Rectal smooth muscle tissue (tissue), 1 donor: ENCODE results near the gene MAP3K4.

ENCODE experiments used
- H3K27ac ChIP-seq: one replicate; pipeline ENCODE4 v1.7.0; 2013; ENCODE audit warnings: low read depth, low read length, inconsistent platforms
- H3K27me3 ChIP-seq: one replicate; pipeline ENCODE4 v1.7.0; 2013; ENCODE audit warnings: low read length; ENCODE audit not compliant: control insufficient read depth, insufficient read depth
- H3K36me3 ChIP-seq: one replicate; pipeline ENCODE4 v1.7.0; 2013; ENCODE audit warnings: low read length; ENCODE audit not compliant: control insufficient read depth, insufficient read depth
- H3K4me1 ChIP-seq: one replicate; pipeline ENCODE4 v1.7.0; 2013; ENCODE audit warnings: low read length; ENCODE audit not compliant: control insufficient read depth, insufficient read depth
- H3K4me3 ChIP-seq: one replicate; pipeline ENCODE4 v1.7.0; 2013; ENCODE audit warnings: low read length
- H3K9ac ChIP-seq: one replicate; pipeline ENCODE4 v1.7.0; 2013; ENCODE audit warnings: low read length

MAP3K4 gene

GRCh38 chr6:161140554-161140875 lies 148.9 kb downstream of the MAP3K4 start:
- H3K27me3 ChIP-seq: no peaks in the 10 kb centered on the region
- H3K36me3 ChIP-seq: no peaks in the 10 kb centered on the region
- no peak overlapping the region for H3K9ac ChIP-seq
- H3K4me1 ChIP-seq: no peaks in the 10 kb centered on the region
- no peak overlapping the region for H3K4me3 ChIP-seq
- H3K27ac ChIP-seq: no peak overlapping the region

DNA sequence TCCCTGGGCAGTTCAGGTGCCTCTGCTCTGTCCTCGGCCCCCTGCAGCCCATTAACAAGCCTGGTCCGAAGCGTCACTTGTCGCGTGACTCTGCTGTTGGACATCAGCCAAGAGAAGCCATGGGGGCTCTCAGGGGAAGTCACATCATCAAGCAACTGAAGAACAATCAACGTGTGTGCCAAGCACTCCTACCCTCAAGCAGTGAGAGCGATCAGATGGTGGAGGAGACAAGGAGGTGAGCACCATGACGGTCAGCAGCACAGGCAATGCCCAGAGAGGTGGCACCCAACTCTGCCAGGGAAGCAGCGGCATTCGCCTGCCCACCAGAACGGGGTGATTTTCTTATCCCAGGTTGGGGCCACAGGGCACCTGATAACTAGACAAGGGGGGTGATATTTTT lies 149.6 kb downstream of the MAP3K4 start:
- H3K4me3 ChIP-seq: no peak overlapping the region
- H3K36me3 ChIP-seq: no peaks in the 10 kb centered on the region
- no peak overlapping the region for H3K9ac ChIP-seq
- H3K4me1 ChIP-seq: no peaks in the 10 kb centered on the region
- no peaks in the 10 kb centered on the region for H3K27me3 ChIP-seq
- H3K27ac ChIP-seq: no peak overlapping the region

GRCh38 chr6:161142957-161143296 lies 151.4 kb downstream of the MAP3K4 start:
- H3K27ac ChIP-seq: no peak overlapping the region
- H3K27me3 ChIP-seq: no peaks in the 10 kb centered on the region
- H3K9ac ChIP-seq: no peak overlapping the region
- no peak overlapping the region for H3K4me3 ChIP-seq
- no peaks in the 10 kb centered on the region for H3K36me3 ChIP-seq
- H3K4me1 ChIP-seq: no peaks in the 10 kb centered on the region

- no peaks in the 10 kb centered on the region for H3K27me3 ChIP-seq
- H3K9ac ChIP-seq: no peak overlapping the region
- H3K4me1 ChIP-seq: no peaks in the 10 kb centered on the region
- H3K36me3 ChIP-seq: no peaks in the 10 kb centered on the region
- H3K27ac ChIP-seq: no peak overlapping the region
- H3K4me3 ChIP-seq: no peak overlapping the region
Observed at GRCh38 chr6:161143663-161144430, 152.3 kb downstream of the MAP3K4 start.

GRCh38 chr6:161150136-161150535 lies 158.6 kb downstream of the MAP3K4 start:
- H3K36me3 ChIP-seq: peaks cover 2% of the 10 kb centered on the region
- H3K4me1 ChIP-seq: no peaks in the 10 kb centered on the region
- no peak overlapping the region for H3K9ac ChIP-seq
- H3K27me3 ChIP-seq: no peaks in the 10 kb centered on the region
- no peak overlapping the region for H3K4me3 ChIP-seq
- no peak overlapping the region for H3K27ac ChIP-seq

DNA sequence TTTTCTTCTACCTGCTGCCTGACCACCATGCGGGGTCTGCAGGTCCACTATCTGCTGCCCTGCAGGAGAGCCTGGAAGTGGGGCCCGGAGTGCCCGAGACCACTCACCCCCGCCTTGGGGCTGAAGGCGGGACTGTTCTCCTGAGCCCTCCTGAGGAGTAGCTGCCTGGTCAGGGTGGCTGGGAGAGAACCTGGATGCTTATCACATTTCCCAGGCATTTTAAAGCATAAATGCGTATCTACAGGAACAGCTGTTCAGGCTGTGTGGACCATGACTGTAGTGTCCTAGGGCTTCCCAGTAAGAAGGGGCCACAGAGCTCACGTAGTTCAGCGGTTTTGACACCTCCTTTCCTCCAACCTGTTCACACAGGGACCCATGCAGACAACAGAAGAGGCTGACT lies 159.0 kb downstream of the MAP3K4 start:
- Histone ChIP-seq H3K4me3 (no peak overlapping the region), H3K27me3 (no peaks in the 10 kb centered on the region), H3K36me3 (peaks cover 2% of the 10 kb centered on the region), H3K27ac (no peak overlapping the region), H3K9ac (no peak overlapping the region), H3K4me1 (no peaks in the 10 kb centered on the region)

GRCh38 chr6:161151059-161151645 lies 159.6 kb downstream of the MAP3K4 start:
- no peaks in the 10 kb centered on the region for H3K27me3 ChIP-seq
- no peak overlapping the region for H3K4me3 ChIP-seq
- H3K9ac ChIP-seq: no peak overlapping the region
- H3K36me3 ChIP-seq: peaks cover 2% of the 10 kb centered on the region
- H3K4me1 ChIP-seq: no peaks in the 10 kb centered on the region
- H3K27ac ChIP-seq: no peak overlapping the region

DNA sequence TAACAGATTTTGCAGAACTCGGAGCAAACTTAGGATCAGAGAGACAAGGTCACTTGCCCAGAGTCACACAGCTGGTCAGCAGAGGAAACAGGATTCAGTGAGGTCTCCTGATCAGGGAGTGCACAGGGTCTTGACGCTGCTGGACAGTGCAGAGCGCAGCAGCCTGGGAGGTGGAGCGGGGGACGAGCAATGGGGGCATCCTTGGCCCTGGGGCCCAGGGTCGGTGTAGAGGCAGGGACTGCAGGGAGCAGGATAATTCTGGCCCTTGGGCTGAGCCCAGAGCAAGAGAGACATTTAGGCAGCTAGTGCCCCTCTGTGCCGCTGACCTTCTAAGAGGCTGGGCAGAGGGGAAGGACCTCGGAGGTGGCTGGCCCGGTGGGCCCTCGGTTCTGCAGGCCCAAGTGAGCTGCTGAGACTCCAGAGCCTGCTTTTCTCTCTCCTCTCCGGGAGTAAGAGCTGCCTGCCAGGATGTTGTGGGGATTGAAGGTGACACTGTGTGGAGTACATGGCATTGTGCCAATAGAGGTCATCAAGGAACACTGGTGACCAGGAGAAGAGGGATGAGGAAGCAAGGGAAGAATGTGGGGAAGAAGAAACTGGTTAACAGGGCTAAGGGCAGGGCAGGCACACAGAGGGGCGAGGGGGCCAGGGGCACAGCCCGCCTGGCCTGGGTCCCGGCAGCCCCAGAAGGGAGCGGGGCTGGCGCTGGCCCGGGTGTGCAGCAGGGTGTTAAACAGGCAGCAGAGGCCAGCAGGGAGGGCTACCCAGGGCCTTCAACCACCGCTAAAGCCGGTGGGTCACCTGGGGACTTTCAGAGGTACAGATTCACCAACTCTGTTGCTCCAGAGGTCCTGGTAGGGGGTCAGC lies 160.3 kb downstream of the MAP3K4 start:
- Histone ChIP-seq H3K4me1 (no peaks in the 10 kb centered on the region), H3K4me3 (no peak overlapping the region), H3K36me3 (peaks cover 2% of the 10 kb centered on the region), H3K27me3 (no peaks in the 10 kb centered on the region), H3K9ac (no peak overlapping the region), H3K27ac (no peak overlapping the region)

- Histone ChIP-seq H3K4me1 (no peaks in the 10 kb centered on the region), H3K9ac (no peak overlapping the region), H3K27ac (no peak overlapping the region), H3K4me3 (no peak overlapping the region), H3K27me3 (no peaks in the 10 kb centered on the region), H3K36me3 (peaks cover 2% of the 10 kb centered on the region)
Observed at GRCh38 chr6:161152527-161152862, 160.9 kb downstream of the MAP3K4 start.

GRCh38 chr6:161152907-161153662 lies 161.5 kb downstream of the MAP3K4 start:
- Histone ChIP-seq H3K4me1 (no peaks in the 10 kb centered on the region), H3K27ac (no peak overlapping the region), H3K4me3 (no peak overlapping the region), H3K27me3 (no peaks in the 10 kb centered on the region), H3K36me3 (peaks cover 2% of the 10 kb centered on the region), H3K9ac (no peak overlapping the region)

DNA sequence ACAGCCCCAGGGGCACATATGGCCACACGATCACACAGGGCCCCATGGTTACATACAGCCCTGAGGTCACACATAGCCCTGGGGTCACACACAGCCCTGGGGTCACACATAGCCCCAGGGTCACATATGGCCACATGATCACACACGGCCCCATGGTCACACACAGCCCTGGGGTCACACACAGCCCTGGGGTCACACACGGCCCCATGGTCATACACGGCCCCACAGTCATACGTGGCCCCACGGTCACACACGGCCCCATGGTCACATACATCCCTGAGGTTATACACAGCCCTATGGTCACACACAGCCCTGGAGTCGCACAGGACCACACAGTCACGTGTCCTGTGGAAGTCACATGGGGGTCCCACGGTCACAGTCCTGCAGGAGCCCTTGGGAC lies 162.2 kb downstream of the MAP3K4 start:
- Histone ChIP-seq H3K36me3 (peaks cover 2% of the 10 kb centered on the region), H3K9ac (no peak overlapping the region), H3K4me1 (no peaks in the 10 kb centered on the region), H3K27ac (no peak overlapping the region), H3K4me3 (no peak overlapping the region), H3K27me3 (no peaks in the 10 kb centered on the region)

- H3K4me3 ChIP-seq: no peak overlapping the region
- H3K4me1 ChIP-seq: no peaks in the 10 kb centered on the region
- no peak overlapping the region for H3K9ac ChIP-seq
- H3K36me3 ChIP-seq: peaks cover 2% of the 10 kb centered on the region
- no peaks in the 10 kb centered on the region for H3K27me3 ChIP-seq
- no peak overlapping the region for H3K27ac ChIP-seq
Observed at GRCh38 chr6:161154796-161155335, 163.3 kb downstream of the MAP3K4 start.
